H54 (cell line): ENCODE measurements around the gene PRKCH.
"Not testable (repeated sequence)": the region's sequence is repeated elsewhere in the genome, so short reads cannot be mapped to it uniquely, and the experiment has no call there.

Experiments used
- DNase-seq: peaks from one replicate; pipeline ENCODE4 v3.0.0; 2011; ENCODE audit warnings: low spot score, mixed read lengths; ENCODE audit not compliant: insufficient read length
- FAIRE-seq: peaks from 3 replicates; lab custom pipeline; 2011; peaks lifted over from hg19 to GRCh38; lab: Jason Lieb, UNC
- POLR2A ChIP-seq: IDR thresholded peaks from 2 replicates; pipeline ENCODE4 v1.6.1; 2011; ENCODE audit warnings: low read depth, mild to moderate bottlenecking, low read length

PRKCH gene

GRCh38 chr14:61453103-61453767, 131.9 kb downstream of the PRKCH start:
- no peak for TF ChIP-seq POLR2A
- DNase-seq (no peak), FAIRE-seq (no peak)

DNA sequence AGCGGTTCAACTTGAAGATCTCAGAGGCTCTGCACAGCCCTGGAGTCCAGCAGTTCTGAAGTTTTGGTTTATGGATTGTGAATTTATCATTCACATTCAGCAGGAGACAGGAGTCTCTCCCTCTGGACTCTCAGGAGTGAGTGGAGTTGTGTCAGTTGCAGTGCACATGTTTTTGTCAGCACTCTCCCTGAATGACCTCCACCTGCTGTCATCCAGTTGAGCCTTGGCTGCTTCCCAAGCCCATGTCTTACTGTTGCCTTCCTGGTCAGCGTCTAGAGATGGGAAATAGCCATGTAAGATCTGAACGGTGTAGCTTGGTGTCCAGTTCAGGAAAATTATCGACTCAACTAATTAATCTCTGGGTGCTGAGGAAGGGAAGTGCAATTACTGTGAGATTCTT, 133.2 kb downstream of the PRKCH start:
- TF ChIP-seq POLR2A, result no peak
- FAIRE-seq, result peak; percentile 33
- DNase-seq, result no peak

DNA sequence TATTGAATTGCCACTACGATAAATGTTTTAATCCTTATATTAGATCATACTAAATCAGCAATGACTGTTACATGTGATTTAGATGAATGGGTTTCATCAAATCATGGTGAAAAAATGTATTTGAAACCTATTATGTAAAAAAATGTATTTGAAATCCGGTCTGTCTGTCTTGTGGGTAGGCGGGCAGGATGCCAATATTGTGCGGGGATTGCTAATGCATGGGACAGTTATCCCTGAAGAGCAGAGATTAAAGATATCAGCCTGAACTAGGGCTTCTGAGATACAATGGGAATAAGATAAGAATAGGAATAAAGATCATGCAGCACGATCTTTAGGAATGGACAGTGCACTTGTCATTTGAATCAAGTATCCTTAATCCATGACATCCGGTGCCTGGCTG, 134.0 kb downstream of the PRKCH start:
- TF ChIP-seq POLR2A, result no peak
- DNase-seq (no peak), FAIRE-seq (no peak)

DNA sequence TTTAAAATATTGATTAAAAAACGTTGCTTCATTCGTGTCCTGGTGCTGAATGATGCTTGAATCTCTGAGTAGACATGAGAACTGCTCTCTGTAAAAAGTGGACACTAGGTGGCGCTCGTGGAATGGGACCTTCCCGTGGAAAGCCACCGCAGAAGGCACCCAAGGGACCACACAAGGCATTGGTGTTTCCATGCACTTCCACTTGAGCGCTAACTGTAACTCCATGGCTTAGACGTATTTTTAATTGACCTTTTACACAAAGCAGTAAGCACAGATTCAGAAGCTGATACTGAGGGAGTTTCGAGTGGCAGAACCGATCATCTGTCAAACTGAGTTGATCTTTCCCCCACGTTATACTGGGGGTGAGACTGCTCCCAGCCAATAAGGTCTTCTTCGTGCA, 135.3 kb downstream of the PRKCH start:
- TF ChIP-seq POLR2A, result no peak
- DNase-seq (no peak), FAIRE-seq (peak; percentile 76)

DNA sequence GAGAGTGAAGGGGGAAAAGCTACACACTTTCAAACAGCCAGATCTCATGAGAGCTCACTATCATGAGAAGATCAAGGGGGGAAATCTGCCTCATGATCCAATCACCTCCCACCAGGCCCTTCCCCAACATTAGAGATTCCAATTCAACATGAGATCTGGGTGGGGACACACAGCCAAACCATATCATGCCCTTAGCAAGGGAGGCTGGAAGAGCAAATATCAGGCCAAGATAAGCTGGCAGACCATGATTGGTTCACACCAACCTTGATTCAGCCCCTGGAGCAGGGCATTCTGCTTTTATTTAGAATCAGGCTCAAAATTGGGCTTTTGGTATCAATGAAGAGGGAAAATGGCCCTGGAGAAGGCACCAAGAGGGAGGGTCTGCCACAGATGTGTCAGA, 137.4 kb downstream of the PRKCH start:
- no peak for TF ChIP-seq POLR2A
- DNase-seq, result no peak
- FAIRE-seq, result no peak

DNA sequence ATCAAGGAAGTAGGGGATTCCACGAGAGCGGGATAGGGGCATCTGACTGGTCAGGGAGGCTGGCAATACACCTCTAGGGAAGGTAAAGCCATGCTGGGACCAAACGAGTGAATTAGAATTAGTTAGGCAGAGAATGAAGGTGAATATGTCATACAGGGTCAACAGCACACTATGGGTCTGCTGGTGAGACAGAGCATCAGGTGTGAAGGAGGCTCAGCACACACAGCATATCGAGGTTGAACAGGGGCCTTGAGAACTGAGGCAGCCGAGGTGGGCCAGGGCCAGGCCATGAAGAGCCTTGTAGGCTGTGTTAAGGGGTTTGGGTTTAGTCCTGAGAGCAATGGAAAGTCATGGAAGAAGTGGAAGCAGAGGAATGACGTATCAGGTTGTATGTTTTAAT, 137.8 kb downstream of the PRKCH start:
- TF ChIP-seq POLR2A, result no peak
- no peak for DNase-seq
- FAIRE-seq, result no peak

DNA sequence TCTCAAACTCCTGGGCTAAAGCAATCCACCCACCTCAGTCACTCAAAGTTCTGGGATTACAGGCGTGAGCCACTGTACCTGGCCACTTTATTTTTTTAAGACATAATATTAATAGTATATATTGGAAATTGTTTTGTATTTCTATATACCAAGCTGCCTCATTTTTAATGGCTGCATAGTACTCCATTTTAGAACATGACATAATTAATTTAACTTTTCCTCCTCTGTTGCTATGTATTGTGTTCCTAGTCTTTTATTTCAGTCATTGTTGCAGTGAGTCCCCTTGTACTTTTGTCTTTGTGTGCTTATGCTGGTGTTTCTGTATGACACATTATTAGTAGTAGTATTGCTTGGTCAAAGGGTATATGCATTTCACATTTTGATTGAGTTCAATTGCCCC, 138.7 kb downstream of the PRKCH start:
- FAIRE-seq, result no peak
- TF ChIP-seq POLR2A, result no peak
- no peak for DNase-seq

DNA sequence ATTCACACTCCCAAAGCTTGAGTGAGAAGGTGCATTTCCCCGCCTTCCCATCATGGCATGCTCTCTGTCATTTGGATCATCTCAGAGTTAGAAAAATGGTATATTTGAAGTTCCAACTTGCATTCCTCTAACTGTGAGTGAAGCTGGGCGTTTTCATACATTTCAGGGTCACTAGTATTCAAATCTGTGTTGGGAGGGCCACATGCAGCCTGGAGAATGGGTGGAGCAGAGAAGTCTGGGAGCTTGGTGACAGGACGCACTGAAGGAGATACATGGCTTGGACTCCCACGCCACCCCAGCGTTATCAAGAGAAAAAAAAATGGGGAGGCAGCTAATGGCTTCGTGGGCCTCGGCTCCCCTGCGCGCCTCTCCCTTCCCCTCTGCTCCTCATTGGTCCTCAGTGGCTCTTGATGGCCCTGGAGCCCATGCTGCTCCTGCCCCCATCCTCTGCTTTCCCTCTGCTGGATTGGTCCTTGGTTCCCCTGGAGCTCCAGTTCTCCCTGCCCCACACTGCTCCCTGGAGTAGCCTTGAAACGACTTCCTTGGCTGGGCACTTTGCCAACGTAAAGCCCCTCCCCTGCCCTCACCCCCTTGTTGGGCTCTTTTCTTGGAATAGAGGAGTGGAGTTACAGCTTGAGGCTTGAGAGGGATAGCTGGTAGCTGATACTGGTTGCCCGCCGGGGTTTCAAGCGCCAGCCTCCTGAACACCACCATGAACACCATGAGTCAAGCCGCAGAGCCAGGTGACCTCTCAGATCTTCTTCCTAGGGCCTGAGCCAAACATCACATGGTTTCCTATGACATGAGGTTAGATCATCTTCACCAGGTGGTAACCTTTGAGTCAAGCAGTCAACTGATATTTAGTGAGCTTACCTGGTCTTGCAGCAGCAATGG, 139.6 kb downstream of the PRKCH start:
- DNase-seq (no peak), FAIRE-seq (no peak)
- no peak for TF ChIP-seq POLR2A

DNA sequence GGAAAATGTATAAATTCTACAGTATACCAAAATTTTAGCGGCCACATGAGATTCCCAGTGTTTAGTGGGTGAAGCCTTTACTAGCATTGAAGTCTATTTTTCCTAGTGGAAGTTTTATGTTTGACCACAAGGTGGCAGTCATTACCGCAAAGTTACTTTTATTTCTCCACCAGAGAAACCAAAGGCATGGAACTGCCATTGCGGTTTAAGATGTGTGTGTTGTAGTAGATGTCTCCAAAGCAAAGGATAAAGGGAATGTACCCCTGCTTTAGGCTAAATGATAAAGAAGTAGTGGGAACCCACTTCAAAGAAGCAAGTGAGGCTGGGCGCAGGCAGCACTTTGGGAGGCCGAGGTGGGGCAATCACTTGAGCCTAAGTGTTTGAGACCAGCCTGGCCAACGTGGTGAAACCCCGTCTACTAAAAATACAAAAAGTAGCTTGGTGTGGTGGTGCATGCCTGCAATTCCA, 140.5 kb downstream of the PRKCH start:
- no peak for DNase-seq
- peak; percentile 87 for FAIRE-seq
- TF ChIP-seq POLR2A, result no peak

DNA sequence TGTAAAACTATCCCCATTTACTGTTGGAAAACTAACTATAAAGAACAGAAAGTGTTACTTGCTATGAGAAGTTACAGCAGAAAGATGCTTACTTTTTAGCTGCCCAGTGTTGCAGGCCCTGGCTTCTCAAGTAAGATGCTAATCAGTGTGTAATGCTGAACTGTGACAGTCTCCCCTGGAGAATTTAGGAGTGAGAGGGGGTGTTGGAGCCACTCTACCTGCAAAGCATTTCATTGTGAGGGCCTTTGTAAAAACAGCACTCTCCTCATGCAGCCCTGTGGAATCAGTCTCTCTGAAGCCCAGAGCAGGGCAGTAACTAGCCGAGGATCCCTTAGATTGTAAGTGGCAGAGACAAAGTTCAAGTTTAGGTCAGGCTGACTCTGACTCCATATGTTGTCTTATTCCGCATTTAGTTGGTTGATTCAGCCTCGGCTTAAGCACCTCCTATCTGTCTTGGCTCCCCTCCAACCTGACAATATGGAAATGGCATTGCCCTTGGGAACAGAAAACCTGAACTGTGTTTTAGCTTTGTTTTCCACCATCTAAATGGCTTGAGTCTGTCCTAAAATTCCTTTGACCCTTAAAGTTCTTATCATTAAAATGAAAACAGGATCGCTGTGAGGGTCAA, 141.3 kb downstream of the PRKCH start:
- no peak for TF ChIP-seq POLR2A
- DNase-seq (no peak), FAIRE-seq (peak; percentile 99)

- DNase-seq (no peak), FAIRE-seq (no peak)
- no peak for TF ChIP-seq POLR2A
Measured at GRCh38 chr14:61463664-61464285, 142.4 kb downstream of the PRKCH start.

DNA sequence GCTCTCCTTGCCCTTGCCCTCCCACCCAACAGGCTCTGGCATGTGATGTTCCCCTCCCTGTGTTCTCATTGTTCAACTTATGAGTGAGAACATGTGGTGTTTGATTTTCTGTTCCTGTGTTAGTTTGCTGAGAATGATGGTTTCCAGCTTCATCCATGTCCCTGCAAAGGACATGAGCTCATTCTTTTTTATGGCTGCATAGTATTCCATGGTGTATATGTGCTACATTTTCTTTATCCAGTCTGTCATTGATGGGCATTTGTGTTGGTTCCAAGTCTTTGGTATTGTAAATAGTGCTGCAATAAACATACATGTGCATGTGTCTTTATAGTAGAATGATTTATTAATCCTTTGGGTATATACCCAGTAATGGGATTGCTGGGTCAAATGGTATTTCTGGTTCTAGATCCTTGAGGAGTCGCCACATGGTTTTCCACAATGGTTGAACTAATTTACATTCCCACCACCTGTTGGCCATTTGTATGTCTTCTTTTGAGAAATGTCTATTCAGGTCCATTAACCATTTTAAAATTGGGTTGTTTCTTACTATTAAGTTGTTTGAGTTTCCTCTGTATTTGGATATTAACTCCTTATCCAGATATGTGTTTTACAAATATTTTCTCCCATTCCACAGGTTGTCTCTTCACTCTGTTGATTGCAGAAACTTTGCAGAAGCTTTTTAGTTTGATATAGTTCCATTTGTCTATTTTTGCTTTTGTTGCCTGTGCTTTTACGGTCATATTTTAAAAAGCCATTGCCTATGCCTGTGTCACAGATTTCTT, 143.4 kb downstream of the PRKCH start:
- FAIRE-seq, DNase-seq: not testable (repeated sequence)

GRCh38 chr14:61466249-61466904, 145.0 kb downstream of the PRKCH start:
- DNase-seq, result peak; percentile 54
- TF ChIP-seq POLR2A, result no peak
- FAIRE-seq, result peak; percentile 89
